Effector CD4-positive, alpha-beta T cell (primary cell): ENCODE results near the gene DNMT3L.
"Not testable (repeated sequence)": the region's sequence is repeated elsewhere in the genome, so short reads cannot be mapped to it uniquely, and the experiment has no call there.

Source experiments
- DNase-seq: peaks from one replicate; pipeline ENCODE4 v3.0.0-alpha.2; 2020

The DNMT3L gene

DNA sequence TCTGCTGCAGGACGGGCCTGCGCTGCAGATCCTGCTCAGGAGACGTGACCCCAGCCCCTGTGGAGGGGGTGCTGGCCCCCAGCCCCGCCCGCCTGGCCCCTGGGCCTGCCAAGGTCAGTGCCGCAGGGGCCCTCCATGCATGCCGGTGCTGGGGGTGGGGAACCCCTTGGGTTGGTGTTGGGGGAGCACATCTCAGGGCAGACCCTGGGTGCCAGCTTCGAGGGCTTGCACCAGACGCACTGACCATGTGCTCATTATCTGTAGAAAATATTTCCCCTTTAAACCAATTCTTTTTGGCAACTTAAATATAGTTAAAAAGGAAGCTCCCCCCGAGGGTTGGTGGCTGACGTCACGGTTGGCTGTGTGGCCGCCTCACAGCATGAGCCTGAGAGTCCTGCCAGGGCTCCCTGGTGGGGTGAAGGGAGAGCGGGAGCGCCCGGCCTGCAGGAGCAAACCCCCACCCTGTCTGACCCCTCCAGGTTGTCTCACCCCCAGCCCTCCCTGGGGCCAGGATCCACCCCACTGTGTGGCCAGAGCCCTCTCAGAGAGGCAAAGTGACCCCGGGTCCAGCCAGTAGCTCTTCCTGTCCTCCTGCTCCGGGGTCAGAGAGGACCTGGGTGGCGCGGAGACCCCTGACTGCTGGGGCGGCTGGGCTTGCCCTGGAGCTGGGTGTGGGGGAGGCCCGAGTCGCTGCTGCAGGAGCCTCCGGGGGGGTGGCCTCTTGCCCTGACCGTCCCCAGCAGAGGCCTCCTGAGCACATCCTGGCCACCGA lies 32.9 kb upstream of the DNMT3L start:
- DNase-seq, result no peak

DNA sequence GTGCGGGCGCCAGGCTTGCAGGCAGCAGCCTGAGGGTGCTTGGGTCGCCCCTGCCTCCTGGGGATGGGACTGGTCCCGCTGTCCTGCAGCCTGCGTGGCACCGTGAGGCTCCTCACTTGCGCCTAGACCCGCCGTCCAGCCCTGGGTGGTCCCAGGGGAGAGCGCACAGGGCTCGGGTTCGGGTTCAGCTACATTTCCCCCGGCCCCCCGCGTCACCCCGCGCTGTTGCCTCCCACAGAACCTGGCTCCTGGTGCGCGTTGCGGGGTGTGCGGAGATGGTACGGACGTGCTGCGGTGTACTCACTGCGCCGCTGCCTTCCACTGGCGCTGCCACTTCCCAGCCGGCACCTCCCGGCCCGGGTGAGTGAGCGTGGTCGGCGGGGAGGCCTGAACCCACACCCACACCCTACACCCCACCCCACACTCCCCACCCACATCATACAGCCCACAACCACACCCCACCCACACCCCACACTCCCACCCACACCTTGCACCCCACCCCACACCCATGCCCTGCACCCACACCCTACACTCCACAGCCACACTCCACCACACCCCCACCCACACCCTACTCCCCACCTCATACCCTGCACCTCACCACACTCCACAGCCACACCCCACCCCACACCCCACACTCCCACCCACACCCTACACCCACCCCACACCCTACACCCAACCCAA lies 32.0 kb upstream of the DNMT3L start:
- DNase-seq, result no peak

DNA sequence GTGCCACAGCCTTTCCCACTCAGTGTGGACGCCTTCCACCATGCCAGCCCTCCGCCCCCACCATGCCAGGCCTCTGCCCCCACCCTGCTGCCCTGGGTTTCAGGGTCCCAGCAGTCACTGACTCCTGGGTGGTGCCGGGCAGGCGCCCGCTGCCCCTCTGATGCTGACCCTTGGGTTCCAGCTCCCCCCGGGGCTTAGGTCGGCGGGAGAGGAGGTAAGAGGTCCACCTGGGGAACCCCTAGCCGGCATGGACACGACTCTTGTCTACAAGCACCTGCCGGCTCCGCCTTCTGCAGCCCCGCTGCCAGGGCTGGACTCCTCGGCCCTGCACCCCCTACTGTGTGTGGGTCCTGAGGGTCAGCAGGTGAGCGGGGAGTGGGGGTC lies 31.1 kb upstream of the DNMT3L start:
- DNase-seq, result no peak

DNA sequence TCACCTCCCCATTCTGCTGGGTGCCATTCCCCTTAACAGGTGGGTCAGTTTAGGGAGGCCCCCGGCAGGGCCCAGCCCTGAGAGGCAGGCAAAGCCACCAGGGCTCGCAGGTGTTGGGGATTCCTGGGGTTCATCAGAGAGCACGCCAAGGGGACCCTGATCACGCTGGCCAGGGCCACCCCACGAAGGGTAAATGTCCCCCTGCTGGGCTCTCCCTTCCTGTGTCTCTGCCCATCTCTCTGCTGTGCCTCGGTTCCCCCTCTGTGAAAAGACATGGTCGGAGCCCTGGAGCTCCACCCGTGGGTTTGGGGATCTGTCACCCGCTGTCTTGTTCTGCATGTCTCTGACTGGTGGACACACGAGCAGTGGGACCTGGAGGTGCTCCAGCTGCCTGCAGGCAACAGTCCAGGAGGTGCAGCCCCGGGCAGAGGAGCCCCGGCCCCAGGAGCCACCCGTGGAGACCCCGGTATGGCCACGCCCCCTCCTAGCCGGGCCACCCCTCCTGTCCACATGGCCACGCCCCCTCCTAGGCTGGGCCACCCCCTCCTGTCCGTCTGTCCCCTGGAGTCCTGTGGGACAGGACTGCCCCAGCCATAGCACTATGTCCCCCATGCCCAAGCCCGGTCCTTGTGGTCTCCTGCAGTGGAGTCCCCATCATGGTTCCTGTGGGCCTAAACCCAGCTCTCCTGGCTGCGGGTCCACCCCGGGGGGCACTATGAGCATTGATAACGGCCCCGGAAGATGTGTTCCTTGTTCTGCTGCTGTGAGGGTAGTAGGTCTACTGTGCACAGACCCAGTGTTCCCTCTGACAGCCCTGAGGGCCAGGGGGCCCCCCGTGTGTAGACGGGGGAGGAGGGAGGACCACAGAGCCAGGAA lies 30.5 kb upstream of the DNMT3L start:
- no peak for DNase-seq

DNA sequence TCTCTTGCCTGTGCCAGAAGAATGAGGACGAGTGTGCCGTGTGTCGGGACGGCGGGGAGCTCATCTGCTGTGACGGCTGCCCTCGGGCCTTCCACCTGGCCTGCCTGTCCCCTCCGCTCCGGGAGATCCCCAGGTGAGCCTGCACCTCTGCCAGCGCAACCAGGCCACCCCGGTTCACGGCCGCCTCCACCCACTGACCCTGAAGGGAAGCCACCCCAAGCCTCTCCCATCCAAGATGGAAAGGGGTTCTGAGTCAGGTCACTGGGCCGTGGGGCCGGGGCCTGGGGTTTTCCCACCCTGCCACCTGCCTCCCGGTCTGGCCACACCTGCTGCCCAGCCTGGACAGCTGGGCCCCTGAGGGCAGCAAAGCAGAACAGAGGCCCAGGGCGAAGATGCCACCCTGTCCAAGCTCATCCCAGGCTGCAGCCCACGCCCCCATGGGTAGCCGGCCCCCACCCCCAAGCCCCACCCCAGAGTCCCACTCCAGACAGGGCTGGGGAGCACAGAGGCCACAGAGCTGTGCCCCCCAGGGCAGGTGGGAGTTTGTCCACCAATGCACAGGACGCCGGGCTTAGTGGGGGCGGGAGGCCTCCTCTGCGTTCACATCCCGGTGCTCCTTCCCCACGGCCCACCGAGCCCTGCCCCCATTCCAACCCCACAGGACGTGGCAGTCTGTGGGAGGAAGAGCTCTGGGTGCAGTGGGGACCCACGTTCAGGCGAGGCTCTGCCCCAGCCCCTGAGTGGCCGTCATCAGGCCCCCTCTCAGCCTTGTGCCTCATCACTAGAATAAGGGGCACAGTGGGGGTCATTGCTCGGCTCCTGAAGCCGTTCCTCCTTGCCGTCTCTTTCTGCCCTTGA lies 29.6 kb upstream of the DNMT3L start:
- no peak for DNase-seq

DNA sequence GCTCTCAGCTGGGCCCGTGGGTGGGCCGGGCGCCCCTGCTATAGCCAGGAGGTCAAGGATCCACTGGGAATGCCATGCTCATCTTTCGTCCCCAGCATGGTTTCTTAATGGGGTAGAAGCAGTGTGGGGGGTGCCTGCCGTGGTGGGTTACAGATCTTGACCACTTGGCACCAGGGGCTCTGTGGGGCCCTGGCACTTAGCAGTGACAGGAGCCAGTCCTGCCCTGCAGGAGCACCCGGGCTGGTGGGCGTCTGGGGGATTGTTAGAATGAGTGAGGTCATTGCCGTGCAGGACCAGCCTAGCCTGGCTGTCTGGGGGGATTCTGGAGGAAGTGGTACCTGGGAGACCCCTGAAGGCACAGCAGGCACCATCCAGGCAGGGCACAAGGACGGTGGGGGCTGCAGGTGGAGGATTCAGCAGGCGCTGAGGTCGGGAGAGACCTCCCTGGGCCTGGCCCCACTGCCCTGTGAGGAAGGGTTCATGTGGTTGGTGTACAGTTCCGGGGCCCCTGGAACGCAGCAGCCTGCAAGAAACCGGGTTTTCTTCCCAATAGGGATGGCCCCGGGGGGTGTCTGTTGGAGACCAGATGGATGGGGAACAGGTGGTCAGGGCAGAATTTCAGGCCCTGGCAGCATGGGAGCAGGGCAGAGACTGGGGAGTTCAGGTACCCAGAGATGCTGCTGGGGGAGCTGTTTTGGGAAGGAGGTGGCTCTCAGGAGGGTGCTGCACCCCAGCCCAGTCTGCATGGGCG lies 28.8 kb upstream of the DNMT3L start:
- no peak for DNase-seq

DNA sequence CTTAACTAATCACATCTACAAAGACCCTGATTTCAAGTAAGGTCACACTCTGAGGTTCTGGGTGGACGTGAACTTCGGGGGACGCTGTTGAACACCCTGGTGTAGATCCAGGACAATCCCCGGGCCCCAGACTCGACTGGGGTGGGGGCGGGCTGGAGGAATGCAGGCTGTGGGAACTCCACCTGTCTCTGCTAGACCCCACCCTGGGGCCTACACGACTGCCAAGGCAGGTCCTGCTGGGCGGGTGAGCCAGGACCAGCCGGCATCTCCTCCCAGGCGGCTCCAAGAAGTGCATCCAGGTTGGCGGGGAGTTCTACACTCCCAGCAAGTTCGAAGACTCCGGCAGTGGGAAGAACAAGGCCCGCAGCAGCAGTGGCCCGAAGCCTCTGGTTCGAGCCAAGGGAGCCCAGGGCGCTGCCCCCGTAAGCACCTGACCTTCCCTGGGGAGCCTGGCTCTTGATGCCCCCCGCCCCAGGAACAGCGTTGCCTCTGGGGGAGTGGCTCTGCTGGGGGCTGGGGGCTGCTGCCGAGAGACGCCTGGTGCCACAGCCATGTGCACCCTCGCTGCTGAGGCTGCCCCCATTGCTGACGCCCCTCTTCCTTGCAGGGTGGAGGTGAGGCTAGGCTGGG lies 27.8 kb upstream of the DNMT3L start:
- no peak for DNase-seq

DNA sequence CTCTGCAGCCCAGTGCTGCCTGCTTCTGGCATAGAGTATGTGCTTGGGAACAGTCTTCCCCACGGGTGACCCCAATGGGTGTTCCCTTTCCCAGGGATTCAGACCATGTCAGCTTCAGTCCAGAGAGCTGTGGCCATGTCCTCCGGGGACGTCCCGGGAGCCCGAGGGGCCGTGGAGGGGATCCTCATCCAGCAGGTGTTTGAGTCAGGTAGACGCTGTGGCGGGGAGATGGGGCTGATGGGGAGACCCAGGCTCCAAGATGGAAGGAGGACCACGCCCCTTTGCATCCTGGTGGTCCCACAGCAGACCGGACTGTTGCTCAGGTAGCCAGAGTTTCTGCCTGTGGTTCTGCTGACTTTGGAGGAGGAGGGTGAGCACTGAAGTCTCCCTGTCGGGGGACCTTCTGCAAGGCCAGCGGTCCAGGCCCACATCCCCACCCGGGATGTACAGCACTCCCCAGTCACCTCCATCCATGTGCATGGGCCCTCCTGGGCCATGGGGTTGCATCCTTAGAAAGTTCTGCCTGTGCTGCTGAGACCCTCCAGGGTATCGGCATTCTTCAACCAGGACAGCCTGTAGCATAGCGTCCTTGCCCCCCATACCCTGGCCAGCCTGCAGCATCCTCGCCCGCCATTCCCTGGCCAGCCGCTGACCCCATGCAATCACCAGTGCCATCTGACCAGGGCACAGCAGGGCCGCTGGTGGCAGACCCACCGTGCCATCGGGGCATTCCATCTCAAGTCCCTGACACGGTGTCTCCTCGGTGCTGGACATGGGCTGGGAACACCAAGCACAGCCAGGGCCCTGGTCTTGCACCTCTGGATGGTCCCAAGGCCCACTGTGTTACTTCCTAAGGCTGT lies 26.8 kb upstream of the DNMT3L start:
- no peak for DNase-seq

DNA sequence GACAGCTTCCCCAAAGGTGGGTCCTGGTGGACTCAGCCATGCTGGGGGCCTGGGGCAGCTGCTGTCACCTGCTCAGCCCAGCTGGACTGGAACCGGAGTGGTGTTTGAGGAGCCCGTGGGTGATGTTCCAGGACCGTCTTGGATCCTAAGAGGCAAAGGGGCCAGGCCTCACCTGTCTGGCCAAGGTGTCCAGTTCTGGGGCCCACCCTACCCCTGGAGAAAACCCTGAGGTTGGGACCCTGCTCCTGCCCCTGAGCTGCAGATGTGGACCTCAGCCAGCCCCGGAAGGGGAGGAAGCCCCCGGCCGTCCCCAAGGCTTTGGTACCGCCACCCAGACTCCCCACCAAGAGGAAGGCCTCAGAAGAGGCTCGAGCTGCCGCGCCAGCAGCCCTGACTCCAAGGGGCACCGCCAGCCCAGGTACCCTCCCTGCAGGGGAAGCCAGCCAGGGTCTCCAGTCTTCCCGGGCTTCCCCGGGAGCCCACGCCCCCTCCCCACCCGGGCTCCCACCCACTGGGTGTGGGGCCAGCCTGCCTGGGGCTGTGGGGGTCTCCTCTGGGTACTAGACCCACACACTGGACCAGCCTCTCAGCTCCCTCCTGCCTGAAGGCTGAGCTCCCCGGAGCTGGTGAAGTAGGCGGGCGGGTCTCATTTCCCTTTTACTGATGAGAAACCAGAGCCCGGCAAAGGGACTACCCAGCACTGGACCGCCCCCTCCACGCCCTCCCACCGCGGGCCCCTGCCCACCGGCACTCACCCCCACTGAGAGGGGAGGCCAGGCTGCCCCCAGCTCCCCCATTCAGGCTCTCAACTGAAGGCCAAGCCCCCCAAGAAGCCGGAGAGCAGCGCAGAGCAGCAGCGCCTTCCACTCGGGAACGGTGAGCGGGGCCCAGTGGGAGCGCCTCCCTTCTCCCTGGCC lies 25.3 kb upstream of the DNMT3L start:
- no peak for DNase-seq

DNA sequence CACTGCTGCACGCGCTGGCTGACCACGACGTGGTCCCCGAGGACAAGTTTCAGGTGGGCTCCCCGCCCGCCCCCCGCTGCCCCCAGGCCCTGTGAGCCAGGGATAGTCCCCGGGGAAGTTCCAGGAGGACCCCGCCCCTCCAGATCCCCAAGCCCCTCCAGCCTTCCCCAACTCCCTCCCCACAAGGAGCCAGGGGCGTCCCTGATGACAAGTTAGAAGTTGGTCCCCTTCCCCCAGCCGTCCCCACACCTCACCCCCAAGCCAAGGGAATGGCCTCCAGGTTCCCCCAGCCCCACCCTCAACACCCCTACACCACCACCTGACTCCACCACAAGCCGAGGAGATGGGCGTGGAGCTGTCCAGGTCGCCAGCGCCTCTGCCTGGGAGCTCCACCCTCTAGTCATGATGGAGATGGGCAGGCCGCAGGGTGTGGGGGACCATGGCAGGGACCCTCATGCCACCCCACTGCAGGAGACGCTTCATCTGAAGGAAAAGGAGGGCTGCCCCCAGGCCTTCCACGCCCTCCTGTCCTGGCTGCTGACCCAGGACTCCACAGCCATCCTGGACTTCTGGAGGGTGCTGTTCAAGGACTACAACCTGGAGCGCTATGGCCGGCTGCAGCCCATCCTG lies 24.5 kb upstream of the DNMT3L start:
- no peak for DNase-seq

DNA sequence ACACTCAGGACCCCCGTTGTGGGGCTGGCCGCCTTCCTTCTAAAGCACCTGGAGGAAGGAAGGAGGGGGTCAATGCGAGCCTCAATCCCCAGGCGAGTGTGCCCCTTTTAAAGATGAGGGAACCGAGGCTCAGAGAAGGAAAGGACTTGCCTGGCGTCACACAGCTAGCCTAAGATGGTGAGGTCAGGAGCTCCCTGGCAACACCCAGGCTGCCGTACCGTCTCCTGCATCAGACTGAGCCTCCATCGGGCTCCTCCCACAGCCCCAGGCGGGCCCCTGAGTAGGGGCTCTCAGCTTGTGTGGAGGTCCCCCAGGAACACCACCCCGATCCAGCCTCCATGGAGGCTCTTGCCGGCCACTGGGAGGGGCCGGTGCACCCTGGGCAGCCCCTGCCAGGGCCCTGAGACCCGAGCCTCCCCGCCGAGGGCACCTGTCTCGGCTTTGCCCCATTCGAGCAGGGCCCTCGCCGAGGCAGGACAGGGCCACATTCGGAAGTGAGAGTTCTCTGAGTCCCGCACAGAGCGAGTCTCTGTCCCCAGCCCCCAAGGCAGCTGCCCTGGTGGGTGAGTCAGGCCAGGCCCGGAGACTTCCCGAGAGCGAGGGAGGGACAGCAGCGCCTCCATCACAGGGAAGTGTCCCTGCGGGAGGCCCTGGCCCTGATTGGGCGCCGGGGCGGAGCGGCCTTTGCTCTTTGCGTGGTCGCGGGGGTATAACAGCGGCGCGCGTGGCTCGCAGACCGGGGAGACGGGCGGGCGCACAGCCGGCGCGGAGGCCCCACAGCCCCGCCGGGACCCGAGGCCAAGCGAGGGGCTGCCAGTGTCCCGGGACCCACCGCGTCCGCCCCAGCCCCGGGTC lies 23.7 kb upstream of the DNMT3L start, which contains the start of gene AIRE:
Gene AIRE (plus strand): TSS at position 739 of the 855 bp plus-strand sequence. CDS start 131 bp downstream, outside the sequence.
- no peak for DNase-seq

DNA sequence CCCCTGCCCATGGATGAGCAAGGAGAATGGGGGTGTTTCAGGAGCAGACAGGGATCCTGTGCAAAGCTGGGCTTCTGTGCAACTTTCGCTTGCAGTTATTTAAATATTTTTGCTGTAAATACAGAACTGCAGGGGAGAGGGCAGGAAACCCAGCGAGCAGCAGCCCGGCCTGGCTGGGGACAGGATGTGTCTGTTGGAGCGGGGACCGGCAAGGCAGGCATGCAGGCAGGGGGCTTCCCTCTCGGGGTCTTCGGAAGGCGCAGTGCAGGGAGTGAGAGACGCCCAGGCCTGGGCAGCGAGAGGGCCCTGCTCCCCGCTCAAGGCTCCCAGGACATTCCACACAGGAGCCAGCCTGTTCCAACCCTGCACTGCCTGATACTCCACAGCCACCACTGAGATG lies 22.3 kb upstream of the DNMT3L start:
- DNase-seq, result no peak

DNA sequence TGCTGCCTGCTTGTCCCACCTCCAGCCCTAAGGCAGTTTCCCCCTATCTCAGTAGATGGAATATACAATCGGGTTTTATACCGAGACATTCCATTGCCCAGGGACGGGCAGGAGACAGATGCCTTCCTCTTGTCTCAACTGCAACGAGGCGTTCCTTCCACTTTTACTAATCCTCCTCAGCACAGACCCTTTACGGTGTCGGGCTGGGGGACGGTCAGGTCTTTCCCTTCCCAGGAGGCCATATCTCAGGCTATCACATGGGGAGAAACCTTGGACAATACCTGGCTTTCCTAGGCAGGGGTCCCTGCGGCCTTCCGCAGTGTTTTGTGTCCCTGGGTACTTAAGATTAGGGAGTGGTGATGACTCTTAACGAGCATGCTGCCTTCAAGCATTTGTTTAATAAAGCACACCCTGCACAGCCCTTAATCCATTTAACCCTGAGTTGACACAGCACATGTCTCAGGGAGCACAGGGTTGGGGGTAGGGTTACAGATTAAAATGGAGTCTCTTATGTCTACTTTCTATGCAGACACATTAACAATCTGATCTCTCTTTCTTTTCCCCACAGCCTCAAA lies 21.6 kb upstream of the DNMT3L start:
- DNase-seq, result not testable (repeated sequence)

DNA sequence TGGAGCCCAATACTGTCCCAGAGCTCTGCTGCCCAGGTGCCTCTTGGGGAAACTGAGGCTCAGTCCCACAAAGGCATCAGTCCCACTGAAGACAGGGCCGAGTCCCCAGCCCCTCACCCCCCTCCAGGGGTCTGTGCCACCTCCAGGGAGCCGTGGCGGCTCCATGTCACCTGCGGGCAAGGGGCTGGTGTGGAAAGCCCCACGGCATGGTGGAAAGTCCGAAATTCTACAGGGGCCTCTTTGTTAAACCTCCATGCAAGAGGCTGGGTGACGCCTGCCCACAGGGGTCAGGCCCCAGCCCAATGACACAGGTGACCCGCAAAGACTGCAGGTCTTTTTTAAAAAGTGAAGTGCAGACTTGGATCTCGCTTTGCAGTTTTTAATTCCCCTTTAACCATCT lies 20.7 kb upstream of the DNMT3L start:
- DNase-seq, result no peak

DNA sequence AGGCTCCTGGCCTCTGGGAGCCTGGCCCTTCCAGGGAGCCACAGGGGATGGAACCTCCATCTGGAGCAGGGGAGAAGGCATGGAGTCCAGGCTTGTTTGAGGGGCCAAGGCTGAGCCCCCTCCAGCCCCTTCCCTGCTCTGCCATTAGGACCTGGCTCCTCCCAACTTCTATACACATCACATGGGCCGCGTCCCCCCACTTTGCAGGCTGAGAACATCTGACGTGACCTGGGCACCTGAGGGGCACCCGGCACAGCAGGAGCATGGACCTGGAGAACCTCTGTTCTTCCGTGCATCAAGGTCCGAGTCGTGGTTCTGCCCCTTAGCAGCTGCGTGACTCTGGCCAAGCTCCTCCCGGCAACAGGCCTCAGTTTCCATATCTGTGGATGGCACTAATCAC lies 20.1 kb upstream of the DNMT3L start:
- DNase-seq, result no peak

DNA sequence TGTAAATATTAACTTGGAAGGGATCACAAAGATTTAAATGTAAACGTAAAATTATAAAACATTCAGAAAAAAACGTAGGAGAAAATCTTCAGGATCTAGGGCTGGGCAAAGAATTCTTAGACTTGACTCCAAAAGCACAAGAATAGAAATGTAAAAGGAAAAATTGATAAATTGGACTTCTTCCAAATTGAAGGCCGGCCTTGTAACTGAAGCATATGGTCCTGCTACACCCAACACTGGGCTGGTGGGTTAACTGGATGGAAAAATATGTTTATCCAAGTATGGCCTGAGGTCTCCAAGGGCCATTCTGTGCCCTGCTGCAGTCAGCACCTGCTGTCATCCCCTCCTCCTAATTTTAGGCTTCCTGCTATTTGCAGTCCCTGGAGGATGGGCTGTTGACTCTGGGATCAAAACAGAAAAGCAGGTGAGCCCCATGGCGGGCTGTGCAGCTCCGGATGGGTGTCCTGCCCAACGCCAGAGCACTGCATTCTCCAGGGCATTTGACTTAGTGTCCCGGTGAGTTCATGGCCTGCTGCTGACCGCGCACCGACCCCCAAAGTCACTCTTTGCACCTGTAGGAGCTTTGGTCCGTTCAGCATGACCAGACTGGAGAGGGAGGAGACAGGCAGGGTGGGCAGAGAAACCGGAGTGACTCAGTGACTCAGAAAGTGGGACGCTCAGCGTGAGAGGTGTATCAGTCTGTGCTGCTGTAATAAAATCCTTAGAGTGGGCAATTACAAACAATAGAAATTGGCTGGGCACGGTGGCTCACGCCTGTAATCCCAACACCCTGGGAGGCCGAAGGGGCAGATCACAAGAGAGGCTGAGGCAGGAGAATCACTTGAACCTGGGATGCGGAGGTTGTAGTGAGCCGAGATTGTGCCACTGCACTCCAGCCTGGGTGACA lies 17.9 kb upstream of the DNMT3L start:
- no peak for DNase-seq
